Gastrocnemius medialis (tissue), 4 donors: Measurements from ENCODE around the gene NOX1. TPM values are rescaled to one million over a fixed set of nuclear protein-coding genes. Genes with fewer than 3 reads are reported as not detected.

ENCODE experiments used
- ATAC-seq, 2 donors: fragments of 150-250 bp; one replicate each; pipeline ENCODE4 v1.9.1; 2016
- DNase-seq, 2 donors: peaks; one replicate each; pipeline ENCODE4 v3.0.0-alpha.2; 2019
- H3K27ac ChIP-seq, 4 donors: fragments of 200-600 bp; sonication (generic); 1 replicate in 1 of 4; 2 replicates in 3 of 4; pipeline ENCODE4 v1.5.1; 2016 to 2018; ENCODE audit warnings: mild to moderate bottlenecking in 2 of 4, moderate library complexity in 1 of 4
- H3K27me3 ChIP-seq, 3 donors: fragments of 200-600 bp; sonication (generic) in 2 of 3; 1 replicate in 1 of 3; 2 replicates in 2 of 3; pipeline versions ENCODE4 v1.5.1 to v1.6.0; 2016 to 2019; ENCODE audit warnings: mild to moderate bottlenecking in 1 of 3, moderate library complexity in 1 of 3
- H3K36me3 ChIP-seq, 2 donors: fragments of 200-600 bp; sonication (generic) in 1 of 2; one replicate each; pipeline ENCODE4 v1.5.1; 2017 to 2018
- H3K4me1 ChIP-seq, 2 donors: fragments of 200-600 bp; sonication (generic) in 1 of 2; one replicate each; pipeline ENCODE4 v1.5.1; 2016 to 2017; ENCODE audit warnings: mild to moderate bottlenecking in 2 of 2
- H3K4me3 ChIP-seq, 4 donors: fragments of 200-600 bp; sonication (generic) in 3 of 4; 1 replicate in 1 of 4; 2 replicates in 3 of 4; pipeline ENCODE4 v1.5.1; 2016 to 2019; ENCODE audit warnings: mild to moderate bottlenecking in 2 of 4
- H3K9me3 ChIP-seq, 3 donors: fragments of 200-600 bp; sonication (generic) in 2 of 3; 1 replicate in 1 of 3; 2 replicates in 2 of 3; pipeline ENCODE4 v1.5.1; 2016 to 2019
- POLR2A ChIP-seq, 2 donors: fragments of 450-650 bp; IDR thresholded peaks; one replicate each; pipeline ENCODE4 v1.6.1; 2017; ENCODE audit warnings: antibody characterized with exemption in 2 of 2, mild to moderate bottlenecking in 2 of 2, moderate library complexity in 2 of 2
- in situ Hi-C, 4 donors: fragments of 200-750 bp; cut with MboI; loops; one replicate each; pipeline versions ENCODE4 v1.15.0 to v1.8.0; 2017; ENCODE audit warnings: low sequenced_read_pairs in 4 of 4
- intact Hi-C: fragments of 100-400 bp; cut with DNase I; formaldehyde crosslinking; loops from one replicate; pipeline ENCODE4 v1.15.1; 2023; ENCODE audit warnings: low total_unique reads
- total RNA-seq, 4 donors: library from RNA; depleted of rRNA; stranded (reverse); fragments of >200 nt; gene quantifications; one replicate each; pipeline versions ENCODE4 v1.1.0 to v1.2.3, GENCODE V29; 2016
- TF ChIP-seq, protein P1 (sequence below), 5 experiments: fragments of 450-650 bp in 3 of 5; fragments of 200-600 bp in 2 of 5; sonication (generic) in 2 of 5; IDR thresholded peaks in 4 of 5; conservative IDR thresholded peaks in 1 of 5; 1 replicate in 4 of 5; 2 replicates in 1 of 5; pipeline ENCODE4 v1.5.1; 2016 to 2019; ENCODE audit warnings: antibody characterized with exemption in 5 of 5, mild to moderate bottlenecking in 3 of 5, moderate library complexity in 3 of 5

The NOX1 gene
- total RNA-seq, 4 donors from 2014 or later = not detected

DNA sequence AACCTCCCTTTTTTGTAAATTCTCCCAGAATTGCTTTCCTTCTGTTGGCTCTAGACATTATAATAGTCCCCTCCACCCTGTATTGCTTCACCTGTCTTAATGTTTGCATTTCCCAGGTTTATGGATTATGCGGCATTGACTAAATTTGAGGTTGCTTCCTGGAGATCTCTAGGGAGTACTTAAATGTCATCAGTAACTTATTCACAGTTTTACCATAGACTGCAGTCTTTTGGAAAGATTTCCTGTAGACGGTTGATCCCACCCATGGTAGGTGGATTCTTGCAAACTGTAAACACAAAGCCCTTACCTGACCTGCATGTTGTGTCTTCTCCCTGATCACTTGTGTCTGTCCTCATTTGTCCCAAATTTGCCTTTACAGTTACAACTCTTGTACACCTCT lies 6.2 kb upstream of the NOX1 start:
- Histone ChIP-seq H3K36me3 (no peaks in the 10 kb centered on the region), H3K4me1 (no peaks in the 10 kb centered on the region), H3K9me3 (no peaks in the 10 kb centered on the region), H3K27me3 (peaks cover 0 to 8% (median 0%) of the 10 kb centered on the region in 3 donors), H3K27ac (no peak overlapping the region), H3K4me3 (no peak overlapping the region)
- intact Hi-C loops = no loop called here
- TF ChIP-seq POLR2A (IDR thresholded peaks at IDR 0.05) = no peak
- TF ChIP-seq, protein P1, sequence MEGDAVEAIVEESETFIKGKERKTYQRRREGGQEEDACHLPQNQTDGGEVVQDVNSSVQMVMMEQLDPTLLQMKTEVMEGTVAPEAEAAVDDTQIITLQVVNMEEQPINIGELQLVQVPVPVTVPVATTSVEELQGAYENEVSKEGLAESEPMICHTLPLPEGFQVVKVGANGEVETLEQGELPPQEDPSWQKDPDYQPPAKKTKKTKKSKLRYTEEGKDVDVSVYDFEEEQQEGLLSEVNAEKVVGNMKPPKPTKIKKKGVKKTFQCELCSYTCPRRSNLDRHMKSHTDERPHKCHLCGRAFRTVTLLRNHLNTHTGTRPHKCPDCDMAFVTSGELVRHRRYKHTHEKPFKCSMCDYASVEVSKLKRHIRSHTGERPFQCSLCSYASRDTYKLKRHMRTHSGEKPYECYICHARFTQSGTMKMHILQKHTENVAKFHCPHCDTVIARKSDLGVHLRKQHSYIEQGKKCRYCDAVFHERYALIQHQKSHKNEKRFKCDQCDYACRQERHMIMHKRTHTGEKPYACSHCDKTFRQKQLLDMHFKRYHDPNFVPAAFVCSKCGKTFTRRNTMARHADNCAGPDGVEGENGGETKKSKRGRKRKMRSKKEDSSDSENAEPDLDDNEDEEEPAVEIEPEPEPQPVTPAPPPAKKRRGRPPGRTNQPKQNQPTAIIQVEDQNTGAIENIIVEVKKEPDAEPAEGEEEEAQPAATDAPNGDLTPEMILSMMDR (IDR thresholded peaks at IDR 0.05 in 4 of 5, conservative IDR thresholded peaks at IDR 0.05 in 1 of 5) = no peak
- in situ Hi-C loops = no loop called here
- no peak for DNase-seq
- ATAC-seq = no peak

DNA sequence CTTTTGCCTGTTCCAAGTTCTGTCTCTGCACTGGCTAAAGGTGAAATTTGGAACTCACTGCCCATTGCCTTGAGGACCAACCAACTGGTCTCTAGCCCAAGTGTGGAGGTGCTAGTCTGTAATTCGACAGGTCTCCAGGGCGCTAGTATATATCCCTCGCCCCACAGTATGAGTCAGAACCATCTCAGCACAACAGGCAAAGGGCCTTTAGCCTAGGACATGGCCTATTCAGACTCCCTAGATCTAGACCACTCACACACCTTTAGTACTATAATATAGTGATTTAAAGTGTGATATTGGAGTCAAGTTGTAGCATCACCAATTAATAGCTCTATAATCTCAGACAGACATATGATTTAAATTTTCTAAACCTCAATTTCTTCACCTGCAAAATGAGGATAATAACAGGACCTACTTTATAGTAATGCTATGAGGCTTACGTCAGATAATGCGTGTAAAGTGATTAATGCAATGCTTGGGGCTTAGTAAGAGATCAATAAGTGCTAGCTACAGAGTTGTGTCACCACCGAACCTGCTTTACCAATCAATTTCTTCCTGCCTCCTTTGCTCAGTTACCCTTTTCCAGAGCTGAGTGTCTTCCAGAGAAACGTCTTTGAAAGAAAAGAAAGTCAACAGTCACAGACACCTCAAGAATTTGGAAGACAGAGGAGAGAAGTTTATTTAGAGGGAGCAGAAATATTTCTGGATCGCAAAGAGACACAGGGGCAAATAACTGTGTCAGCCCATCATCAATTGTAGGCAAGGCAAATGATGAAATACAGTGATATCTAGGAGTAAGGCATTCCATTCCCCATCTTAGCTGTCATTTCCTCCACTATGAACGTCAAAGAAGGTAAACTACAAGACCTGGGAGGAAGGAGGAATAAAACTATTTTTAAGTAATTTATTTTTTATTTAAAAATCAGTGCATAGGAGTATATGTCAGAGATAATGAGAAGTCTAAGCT lies 2.3 kb downstream of the NOX1 start:
- in situ Hi-C loops = no loop called here
- ATAC-seq = no peak
- H3K4me3 ChIP-seq = no peak overlapping the region
- TF ChIP-seq POLR2A (IDR thresholded peaks at IDR 0.05) = no peak
- TF ChIP-seq, protein P1 (IDR thresholded peaks at IDR 0.05 in 4 of 5, conservative IDR thresholded peaks at IDR 0.05 in 1 of 5) = no peak
- H3K9me3 ChIP-seq = no peaks in the 10 kb centered on the region
- peaks cover 0 to 2% (median 0%) of the 10 kb centered on the region in 3 donors for H3K27me3 ChIP-seq
- no peak for DNase-seq
- H3K27ac ChIP-seq = no peak overlapping the region
- H3K36me3 ChIP-seq = no peaks in the 10 kb centered on the region
- no peaks in the 10 kb centered on the region for H3K4me1 ChIP-seq
- intact Hi-C loops = no loop called here

- H3K4me1 ChIP-seq = no peaks in the 10 kb centered on the region
- intact Hi-C loops = no loop called here
Measured at GRCh38 chrX:100870527-100870926, 3.6 kb downstream of the NOX1 start.

DNA sequence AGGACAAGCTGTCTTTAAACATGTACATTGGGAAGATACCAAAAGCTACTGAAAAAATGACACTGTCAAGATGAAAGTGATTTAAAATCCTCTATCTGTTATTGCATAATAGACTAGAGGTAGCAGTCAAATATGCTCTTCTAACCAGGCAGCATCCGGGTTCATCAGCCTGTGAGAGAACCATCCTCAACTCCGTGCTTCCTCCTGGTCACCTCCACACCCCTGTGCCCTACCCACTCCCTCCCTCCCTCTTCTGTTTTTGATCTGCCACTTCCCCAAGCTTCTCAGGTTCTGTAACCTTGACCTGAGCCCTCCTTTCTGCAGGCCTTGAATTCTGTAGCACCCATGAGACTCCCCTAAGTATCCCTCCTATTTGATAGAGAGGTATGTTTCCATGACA lies 5.9 kb downstream of the NOX1 start:
- in situ Hi-C loops (no loop called here), intact Hi-C loops (no loop called here)
- Histone ChIP-seq H3K4me1 (no peaks in the 10 kb centered on the region), H3K9me3 (no peaks in the 10 kb centered on the region), H3K27ac (no peak overlapping the region), H3K27me3 (peaks cover 0 to 2% (median 0%) of the 10 kb centered on the region in 3 donors), H3K36me3 (no peaks in the 10 kb centered on the region), H3K4me3 (no peak overlapping the region)
- ATAC-seq = no peak
- no peak for DNase-seq
- no peak for TF ChIP-seq POLR2A (IDR thresholded peaks at IDR 0.05)
- TF ChIP-seq, protein P1 (IDR thresholded peaks at IDR 0.05 in 4 of 5, conservative IDR thresholded peaks at IDR 0.05 in 1 of 5) = no peak

More at GRCh38 chrX:100870527-100870926, 3.6 kb downstream of the NOX1 start:
- ATAC-seq = no peak
- Histone ChIP-seq H3K9me3 (no peaks in the 10 kb centered on the region), H3K27me3 (peaks cover 0 to 2% (median 0%) of the 10 kb centered on the region in 3 donors), H3K4me3 (no peak overlapping the region), H3K36me3 (no peaks in the 10 kb centered on the region), H3K27ac (no peak overlapping the region)
- TF ChIP-seq POLR2A (IDR thresholded peaks at IDR 0.05) = no peak
- DNase-seq = no peak
- in situ Hi-C loops = no loop called here

DNA sequence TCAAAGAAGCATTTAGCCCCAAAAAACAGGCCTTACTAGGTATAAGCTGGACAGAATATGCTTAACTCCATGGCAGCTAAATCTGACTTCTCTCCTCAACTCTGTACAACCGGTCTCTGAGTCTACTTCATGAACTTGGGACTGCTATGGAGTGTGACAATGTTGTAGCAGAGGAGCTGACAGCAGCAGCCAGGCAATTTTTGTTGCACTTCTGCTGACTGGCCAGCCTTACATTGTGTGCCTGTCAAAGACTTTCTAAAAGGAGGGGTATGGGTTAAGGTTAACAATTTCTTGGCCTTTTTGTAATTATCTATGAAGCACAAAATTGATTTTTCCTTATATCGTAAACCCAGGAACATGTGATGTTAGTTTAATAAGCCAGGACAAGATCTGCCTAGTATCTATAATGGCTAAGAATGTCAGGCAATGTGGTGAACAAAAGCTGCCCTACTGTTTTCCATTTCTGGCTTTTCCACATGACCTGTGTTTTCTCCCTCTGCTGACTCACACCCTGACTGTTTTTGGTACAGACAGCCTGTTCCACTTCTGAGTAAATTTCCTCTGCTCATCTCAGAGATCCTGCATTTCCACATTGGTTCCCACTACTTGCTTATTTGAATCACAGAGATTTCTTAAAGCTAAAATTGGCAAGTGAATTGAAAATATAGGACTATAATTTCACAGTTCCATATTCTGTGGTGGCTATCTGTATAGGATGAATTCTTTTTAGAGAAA lies 9.3 kb downstream of the NOX1 start:
- Histone ChIP-seq H3K4me3 (no peak overlapping the region), H3K27me3 (no peaks in the 10 kb centered on the region), H3K9me3 (no peaks in the 10 kb centered on the region), H3K36me3 (no peaks in the 10 kb centered on the region), H3K4me1 (no peaks in the 10 kb centered on the region), H3K27ac (no peak overlapping the region)
- TF ChIP-seq, protein P1 (IDR thresholded peaks at IDR 0.05 in 4 of 5, conservative IDR thresholded peaks at IDR 0.05 in 1 of 5) = no peak
- TF ChIP-seq POLR2A (IDR thresholded peaks at IDR 0.05) = no peak
- in situ Hi-C loops (no loop called here), intact Hi-C loops (no loop called here)
- ATAC-seq = no peak
- DNase-seq = no peak
